ENCODE results near the gene TRPV3.

TRPV3 gene

DNA sequence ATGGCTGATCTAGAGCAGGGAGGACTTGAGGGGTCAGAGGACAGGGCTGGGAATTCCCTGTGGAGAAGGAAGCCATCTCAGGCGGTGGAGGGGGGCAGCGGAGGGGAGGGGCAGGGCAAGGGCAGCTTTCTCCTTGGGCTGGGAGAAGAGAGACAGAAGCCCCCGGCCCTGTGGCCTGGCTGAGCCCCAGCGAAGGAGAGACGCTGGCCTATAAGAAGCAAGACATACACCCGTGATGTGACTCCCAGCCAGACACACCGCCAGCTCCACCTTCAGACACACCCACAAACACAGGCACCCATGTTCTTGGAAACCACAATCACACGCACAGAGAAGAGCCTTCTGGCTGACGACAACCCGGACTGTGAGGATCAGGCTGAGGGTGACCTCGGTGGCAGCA, 10.0 kb downstream of the TRPV3 start:
- in situ Hi-C loops (cut with MboI; ENCODE audit: low sequenced_read_pairs) = no loop called here

DNA sequence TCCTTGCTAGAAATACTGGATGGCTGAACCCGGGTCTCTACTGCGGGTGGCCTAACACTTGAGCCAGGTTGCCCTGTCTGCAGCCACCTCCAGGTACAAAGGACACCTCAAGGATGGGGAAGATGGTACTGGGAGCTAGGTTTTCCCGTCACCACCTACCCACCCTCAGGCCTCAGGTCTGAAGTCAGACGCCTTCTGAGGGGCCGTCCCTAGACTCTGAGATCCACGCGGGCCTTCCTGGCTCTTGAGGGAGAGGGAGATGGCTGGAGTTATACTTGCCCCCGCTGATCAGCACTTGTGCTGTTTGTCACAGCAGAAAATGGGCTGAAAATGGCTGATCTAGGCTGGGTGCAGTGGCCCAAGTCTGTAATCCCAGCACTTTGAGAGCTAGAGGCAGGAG, 10.6 kb downstream of the TRPV3 start:
- in situ Hi-C loops (cut with MboI; ENCODE audit: low sequenced_read_pairs) = no loop called here

DNA sequence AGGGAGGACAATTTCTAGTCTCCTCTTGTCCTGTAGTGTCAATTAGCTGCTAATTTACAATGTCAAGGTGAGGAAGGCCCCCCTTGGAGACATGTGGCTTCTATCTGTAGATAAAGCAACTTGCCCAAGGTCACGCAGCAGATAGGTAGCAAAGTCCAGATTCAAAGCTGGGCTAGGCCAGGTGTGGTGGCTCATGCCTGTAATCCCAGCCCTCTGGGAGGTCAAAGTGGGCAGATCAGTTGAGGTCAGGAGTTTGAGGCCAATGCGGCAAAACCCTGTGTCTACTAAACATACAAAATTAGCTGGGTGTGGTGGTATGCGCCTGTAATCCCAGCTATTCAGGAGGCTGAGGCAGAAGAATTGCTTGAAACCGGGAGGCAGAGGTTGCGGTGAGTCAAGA, 11.1 kb downstream of the TRPV3 start:
- in situ Hi-C loops (cut with MboI; ENCODE audit: low sequenced_read_pairs) = no loop called here

DNA sequence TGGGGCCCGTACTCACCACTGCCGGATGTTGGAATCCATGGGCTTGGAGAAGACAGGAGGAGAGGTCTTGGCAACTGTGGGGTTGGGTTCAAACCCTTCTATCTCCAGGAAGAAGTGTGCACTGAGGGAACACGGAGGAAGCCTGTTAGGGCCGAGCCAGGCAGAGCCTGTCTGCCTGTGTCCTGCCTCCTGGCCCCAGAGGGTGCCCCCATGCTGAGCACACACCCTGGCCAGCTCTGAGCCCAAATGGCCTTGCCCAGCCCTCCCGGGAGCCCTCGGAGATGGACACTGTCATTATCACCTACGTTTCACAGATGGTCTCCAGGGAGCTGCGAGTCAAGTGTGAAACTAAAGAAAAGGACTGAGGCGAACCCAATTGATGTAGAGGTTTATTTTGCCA, 12.5 kb downstream of the TRPV3 start:
- in situ Hi-C loops (cut with MboI; ENCODE audit: low sequenced_read_pairs) = no loop called here

DNA sequence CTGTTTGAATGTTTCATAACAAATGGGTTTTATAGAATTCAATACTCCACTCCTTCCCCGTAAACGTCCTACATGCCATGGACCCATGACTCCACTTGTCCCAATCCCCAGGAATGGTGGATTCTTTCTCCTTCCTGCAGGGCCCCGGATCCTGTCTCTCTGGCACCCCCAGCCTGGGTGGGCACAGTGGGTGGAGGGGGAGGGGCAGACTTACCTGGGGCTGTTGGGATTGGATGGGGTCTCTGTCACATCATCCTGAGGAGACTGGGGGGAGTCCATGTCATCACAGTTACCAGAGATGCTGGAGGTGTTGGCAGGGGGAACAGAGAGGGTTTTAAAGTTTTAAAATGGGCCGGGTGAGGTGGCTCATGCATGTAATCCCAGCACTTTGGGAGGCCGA, 13.2 kb downstream of the TRPV3 start:
- in situ Hi-C loops (cut with MboI; ENCODE audit: low sequenced_read_pairs) = no loop called here

DNA sequence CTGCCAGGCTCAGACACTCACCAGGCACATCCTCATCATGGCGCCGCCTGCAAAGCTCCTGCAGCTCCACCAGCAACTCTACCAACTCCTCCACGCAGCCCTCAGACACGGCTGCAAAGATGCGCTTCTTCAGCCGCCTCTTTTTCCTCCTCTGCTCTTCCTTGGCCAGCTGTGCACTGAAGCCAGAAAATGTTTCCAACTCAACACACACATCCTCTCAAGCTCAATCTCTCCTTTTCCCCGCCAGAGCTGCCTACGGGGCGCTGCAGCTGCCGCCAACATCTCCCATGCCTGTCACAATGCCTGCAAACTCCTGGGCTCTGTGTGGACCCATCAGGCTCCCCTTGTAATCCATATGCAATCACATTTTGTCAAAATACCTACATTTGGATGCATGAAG, 14.2 kb downstream of the TRPV3 start:
- in situ Hi-C loops (cut with MboI; ENCODE audit: low sequenced_read_pairs) = no loop called here

DNA sequence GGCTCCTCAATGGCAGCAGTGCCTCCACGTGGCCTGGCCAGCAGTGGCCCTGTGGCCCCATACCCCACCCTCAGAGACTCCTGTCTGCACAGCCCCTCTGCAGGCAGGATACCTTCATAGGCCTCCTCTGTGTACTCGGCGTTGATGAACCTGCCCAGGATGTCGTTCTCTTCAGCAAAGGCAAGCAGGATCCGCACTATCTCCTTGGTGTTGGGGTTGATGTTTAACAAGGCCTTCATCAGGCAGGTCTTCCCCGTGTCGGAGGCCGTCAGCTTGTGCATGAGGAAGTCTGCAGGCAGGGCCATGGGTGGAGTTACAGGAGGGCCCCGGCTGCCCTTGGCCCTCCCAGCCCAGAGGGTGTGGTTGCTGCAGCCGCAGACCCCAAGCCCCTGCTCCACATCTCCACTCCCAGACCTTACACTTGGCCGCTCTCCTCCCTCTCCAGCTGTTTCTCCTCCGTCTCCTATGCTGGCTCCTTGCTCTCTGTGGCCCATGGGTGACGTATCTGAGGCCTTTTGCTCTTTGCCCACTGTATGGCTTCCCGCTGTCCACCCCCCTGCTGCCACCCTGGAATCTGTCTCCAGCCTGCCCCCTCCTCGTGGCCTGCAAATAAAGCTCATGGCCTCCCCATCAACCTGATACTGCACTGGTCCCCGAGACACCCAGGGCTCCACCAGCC, 15.1 kb downstream of the TRPV3 start:
- in situ Hi-C loops (cut with MboI; ENCODE audit: low sequenced_read_pairs) = no loop called here

DNA sequence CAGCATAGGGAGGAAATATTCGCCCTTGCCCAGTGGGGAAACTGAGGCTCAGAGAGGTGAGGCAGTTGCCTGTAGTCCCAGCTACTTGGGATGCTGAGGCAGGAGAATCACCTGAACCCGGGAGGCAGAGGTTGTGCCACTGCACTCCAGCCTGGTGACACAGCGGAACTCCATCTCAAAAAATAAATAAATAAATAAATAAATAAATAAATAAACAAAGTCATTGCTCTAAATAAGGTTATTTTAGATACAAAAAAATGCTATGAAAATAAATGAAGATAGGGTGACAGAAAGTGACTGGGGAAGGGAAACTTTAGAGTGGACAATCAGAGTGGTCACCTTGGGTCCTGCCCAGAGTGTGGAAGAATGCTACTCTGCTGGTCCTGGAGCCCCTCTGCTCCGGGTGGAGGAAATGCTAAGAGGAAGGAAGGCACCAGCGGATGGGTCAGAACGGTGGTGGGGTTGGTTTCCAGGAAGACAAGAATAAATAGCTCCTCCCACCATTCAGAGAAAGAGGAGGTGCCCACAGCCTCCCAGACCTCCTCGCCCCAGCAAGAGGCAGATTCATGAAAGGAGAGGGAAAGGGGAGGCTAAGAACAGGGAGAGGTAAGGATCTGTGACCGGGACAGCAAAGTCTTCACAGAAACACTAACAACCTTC, 17.6 kb downstream of the TRPV3 start:
- in situ Hi-C loops (cut with MboI; ENCODE audit: low sequenced_read_pairs) = no loop called here

DNA sequence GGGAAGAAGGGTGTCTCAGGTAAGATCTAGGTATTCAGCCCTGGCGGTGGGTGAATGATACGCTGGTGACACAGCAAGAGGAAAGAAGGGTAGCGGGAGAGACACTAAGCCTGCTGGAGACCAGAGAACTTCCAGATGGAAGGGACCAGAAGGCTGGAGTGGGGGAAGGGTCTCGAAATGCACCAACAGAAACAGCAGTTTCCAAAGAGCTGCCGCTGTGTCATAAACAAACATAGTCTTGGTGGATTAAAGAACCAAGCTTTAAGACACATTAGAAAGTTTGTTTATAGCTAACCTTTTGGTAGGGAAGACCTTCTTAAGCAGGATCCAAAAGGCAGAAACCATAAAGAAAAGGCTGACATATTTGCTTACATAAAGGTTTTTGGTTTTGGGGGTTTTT, 20.9 kb downstream of the TRPV3 start:
- in situ Hi-C loops (cut with MboI; ENCODE audit: low sequenced_read_pairs) = no loop called here

DNA sequence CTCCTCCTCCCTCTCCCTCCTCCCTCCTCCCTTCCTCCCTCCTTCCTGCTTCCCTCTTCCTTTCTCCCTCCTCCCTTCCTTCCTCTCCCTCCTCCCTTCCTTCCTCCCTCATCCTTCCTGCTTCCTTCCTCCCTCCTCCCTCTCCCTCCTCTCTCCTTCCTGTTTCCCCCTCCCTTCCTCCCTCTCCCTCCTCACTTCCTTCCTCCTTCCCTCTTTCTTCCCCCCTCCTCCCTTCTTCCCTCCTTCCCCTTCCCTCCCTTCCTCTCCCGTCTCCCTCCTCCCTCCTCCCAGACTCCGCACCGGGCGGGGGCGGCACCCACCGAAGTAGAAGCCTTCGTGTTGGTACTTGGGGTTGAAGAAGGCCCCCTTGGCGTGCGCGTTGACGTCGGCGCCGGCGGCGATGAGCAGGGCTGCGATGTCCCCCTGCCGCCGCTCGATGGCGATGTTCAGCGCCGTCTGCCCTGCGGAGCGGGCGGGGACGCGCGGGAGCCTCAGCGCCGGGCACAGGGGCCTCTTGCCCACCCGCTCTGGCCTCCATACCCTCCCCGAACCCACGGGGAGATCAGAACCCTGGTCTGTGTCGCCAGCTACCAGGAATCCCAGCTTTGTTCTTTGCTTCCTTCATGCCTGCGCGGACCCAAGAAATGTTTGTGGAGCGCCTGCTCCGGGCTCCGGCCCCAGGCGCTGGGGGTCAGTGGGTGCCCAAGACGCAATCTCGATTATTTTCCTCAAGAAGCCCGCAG, 22.2 kb downstream of the TRPV3 start:
- in situ Hi-C loops (cut with MboI; ENCODE audit: low sequenced_read_pairs) = no loop called here

DNA sequence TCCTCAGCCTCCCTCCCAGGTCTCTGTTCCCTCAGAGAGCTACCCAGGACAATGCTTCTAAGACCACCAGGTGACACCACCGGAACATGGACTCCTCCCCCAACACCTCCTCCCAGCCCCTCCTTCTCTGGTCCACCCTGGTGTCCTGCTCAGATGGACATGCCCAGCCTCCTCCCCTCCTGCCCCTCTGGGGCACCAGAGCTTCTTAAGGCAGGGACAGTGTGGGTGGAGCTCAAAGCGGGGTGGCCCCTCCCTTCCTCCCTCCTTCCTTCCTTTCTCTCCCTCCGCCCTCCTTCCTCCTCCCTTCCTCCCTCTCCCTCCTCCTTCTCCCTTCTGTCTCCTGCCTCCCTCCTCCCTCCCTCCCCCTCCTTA, 22.7 kb downstream of the TRPV3 start:
- in situ Hi-C loops (cut with MboI; ENCODE audit: low sequenced_read_pairs) = no loop called here

DNA sequence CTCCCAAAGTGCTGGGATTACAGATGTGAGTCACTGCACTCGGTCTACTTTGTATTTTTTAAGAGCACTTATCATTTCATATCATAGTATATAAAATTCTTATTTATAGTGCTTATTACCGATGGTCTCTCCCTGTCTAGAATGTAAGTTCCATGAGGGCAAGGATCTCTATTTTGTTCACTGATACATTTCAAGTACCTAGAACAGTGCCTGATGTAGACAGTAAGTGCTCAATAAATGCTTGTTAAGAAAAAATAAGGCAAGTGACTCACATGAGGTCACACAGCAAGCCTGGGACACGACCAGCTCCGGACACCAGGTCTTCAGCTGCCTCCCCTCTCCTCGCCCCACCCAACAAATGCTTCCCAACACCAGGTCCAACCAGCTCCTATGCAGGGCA, 23.9 kb downstream of the TRPV3 start:
- in situ Hi-C loops (cut with MboI; ENCODE audit: low sequenced_read_pairs) = no loop called here

DNA sequence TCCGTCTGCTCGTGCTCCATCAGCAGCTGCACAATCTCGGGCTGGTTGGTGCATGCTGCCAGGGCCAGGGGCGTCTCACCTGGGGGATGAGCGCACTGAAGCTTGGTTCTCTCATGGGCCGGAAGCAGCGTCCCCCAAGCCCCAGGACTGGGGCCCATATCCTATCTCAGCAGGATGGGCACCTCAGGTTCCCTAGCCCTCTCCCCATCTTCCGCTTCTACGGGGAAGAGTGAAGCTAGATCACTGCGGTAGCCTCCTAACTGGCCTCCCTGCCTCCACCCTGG, 24.8 kb downstream of the TRPV3 start:
- in situ Hi-C loops (cut with MboI; ENCODE audit: low sequenced_read_pairs) = no loop called here

DNA sequence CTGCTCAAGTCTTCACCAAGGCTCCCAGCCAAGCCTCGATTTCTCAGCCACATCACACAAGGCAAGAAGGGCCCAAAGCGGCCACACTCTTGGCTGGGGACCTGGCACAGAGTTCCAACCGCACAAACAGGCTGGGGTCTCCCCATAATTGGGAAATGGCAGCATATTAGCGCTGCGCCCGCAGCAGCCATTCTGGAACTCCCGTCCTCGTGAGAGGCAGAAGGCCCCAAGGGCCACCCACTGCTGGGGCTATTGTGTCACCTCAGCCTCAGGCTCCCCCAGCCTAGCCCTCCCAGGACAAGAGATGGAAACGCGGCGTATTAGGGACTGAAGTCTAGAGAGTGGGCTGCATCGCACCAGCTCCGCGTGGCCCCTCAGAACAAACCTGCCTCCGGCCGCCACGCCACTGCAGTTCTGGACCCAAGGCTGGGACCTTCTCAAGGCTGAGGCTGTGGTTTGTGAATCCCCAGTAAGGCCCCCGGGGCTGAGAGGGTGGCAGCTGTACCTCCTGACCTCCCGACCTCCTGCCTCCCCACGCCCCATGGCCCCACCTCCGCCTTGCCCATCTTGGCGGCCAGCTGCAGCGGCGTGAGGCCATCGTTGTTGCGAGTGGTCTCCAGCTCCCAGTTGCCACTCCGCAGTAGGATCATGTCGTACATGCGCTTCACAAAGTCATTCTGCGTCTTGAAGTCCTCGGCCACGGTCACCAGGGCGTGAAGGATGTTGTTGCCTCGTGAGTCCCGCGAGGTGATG, 25.3 kb downstream of the TRPV3 start:
- in situ Hi-C loops (cut with MboI; ENCODE audit: low sequenced_read_pairs) = no loop called here

DNA sequence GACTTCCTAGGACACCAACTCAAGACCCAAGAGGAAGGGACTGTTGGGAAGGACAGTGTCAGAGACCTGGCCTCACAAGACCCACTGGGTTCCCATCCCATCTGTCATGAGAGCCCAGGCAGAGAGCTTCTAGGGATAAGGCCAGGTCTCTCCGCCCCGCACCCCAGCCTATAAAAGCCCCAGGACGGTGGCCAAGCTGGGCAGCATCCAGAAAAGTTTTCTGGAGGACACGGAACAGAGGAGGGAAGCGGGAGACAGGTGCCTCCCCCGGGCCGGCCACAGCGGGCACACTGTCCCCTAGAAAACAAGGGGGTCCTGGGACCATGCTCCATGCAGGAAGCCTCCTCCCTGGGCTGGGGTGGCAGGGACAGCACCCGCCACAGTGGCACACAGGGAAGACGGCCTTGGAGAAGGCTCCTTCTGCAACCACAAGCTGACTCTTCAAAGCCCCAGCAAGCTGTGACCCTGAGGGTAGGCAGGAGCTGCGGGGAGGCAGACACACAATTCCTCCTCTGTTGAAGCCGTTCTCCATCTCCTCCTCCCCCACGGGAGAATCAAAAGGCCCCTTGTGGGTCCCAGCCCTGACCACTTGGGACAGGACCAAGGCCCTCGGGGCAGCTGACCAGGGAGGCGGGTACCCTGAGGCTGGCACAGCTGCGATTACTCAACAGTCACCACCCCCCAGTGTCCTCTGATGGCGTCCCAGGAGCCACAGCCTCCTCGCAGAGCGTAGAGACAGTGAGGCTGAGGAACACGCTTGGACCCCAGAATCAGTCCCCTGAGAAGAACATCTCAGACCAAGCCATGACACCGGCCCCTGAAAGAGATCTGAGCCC, 26.1 kb downstream of the TRPV3 start:
- in situ Hi-C loops (cut with MboI; ENCODE audit: low sequenced_read_pairs) = no loop called here

DNA sequence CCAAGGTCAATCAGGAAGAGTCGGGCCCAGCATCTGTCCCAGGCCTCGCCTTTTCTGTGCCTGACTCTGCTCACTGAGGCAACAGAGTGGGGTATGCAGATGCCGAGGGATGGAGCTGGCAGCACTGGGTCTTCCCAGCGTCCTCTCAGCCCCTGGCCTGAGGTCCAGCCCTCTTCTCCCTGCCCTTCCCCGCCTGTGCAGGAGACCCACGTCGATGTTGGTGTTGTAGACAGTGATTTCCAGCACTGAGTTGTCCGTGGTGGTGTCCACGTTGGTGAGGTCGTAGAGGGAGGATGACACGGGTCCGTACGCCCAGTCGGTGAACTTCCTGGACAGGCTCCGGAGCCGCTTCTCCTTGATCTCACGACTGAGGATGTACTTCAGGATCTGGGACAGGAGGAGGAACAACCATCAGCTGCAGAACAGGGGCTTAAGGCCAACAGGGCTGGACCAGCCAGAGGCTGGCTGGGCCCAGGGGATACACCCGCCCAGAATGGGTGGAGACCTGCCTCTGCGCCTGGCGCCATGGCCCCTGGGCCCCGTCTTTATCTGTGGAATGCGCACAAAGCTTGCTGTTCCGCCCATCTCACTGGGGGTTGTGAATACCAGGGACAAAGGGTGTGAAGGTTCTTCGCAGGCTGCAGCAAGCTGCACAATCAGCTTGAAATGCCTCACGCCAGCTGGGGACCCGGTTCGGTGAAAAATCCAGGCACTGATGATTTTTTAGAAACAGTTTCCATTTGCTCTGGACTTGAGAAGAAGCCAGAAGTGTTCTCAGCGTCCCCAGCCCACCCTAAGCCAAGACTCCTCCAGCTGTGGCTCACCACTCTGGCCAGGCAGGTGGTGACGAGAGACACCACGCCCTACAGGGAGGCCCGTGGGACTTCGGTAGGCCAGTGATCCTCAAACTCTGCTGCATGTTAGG, 27.5 kb downstream of the TRPV3 start:
- in situ Hi-C loops (cut with MboI; ENCODE audit: low sequenced_read_pairs) = no loop called here

DNA sequence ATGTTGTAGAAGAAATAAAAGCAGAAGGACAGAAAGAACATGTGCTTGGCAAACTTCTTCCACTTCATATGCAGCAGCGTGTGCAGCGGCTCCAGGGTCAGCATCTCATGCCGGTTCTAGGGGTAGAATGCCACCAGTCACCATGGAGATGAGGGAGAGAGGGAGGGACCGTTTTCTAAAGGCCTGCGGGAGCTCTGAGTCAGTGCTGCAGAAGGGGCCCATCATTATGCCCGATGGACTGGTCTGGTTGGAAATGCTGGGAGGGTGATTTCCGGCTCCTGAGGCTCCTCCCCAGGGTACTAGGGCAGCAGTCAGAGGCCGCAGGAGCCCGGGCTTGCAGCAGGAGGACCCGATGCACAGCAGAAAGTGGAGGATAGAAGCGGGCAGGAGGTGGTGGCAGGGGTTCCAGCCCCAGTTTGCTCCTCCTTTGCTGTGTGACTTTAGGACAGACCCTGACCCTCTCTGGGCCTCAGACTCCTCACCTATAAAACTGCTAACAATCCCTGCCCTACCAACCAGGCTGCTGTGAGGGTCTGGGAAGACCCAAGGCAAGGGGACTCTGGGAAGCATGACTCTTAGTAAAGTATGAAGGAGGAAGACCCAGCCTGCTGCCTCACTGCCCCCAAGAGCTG, 28.6 kb downstream of the TRPV3 start:
- in situ Hi-C loops (cut with MboI; ENCODE audit: low sequenced_read_pairs) = no loop called here

DNA sequence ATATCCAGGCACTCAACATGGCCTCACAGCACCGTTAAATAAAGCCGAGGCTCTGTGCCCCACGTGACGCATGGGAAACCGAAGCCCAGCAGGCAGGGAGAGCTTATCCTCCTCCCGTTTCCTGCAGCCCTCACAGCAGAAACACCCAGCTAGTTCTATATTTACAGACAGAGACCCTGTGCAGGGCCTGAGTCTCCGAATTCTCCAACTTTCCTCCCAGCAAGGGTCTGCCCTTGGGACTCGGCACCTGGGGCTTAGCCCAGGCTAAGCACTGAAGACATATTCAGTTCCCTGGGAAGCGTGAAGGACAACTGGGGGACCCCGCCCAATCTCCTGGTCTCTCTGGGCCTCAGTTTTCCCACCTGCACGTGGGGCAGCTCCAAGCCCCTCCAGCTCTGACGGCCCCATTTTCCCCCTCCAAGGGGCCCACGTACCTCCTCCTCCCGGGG, 29.2 kb downstream of the TRPV3 start:
- in situ Hi-C loops (cut with MboI; ENCODE audit: low sequenced_read_pairs) = no loop called here

DNA sequence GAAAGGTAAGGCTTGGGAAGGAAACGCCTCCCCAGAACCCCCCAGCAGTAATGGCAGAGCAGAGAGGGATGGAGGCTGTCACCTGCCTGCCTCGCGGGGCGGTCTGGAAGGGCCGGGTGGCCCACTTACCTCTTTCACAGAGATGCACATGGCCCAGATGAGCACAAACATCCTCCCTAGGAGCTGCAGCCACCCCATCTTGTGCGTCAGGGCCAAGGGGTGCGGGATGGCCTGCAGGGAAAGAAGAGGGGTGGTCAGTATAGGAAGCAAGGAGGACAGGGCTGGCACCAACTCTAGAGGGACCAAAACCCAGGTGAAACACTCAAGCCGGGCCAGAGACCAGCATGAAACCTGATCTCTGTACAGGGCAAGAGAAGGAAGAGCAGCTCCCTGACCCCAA, 29.7 kb downstream of the TRPV3 start:
- in situ Hi-C loops (cut with MboI; ENCODE audit: low sequenced_read_pairs) = no loop called here

All from HL-60/S4 (cell line).